Hematopoietic multipotent progenitor cell treated with erythropoietin and hydrocortisone succinate and interleukin-3 and kit ligand, for 8 days (in vitro differentiated cells): ENCODE measurements around the gene UGT1A10.
A peak's percentile ranks its signal among the peaks of the same experiment; 100 is the strongest.

ENCODE experiments used
- DNase-seq: peaks from one replicate; pipeline ENCODE4 v3.0.0-alpha.2; 2015

UGT1A10 gene

GRCh38 chr2:233789554-233789953 is 153.3 kb downstream of the UGT1A10 start:
- no peak for DNase-seq

GRCh38 chr2:233791151-233791882 is 155.1 kb downstream of the UGT1A10 start:
- DNase-seq, result no peak

DNA sequence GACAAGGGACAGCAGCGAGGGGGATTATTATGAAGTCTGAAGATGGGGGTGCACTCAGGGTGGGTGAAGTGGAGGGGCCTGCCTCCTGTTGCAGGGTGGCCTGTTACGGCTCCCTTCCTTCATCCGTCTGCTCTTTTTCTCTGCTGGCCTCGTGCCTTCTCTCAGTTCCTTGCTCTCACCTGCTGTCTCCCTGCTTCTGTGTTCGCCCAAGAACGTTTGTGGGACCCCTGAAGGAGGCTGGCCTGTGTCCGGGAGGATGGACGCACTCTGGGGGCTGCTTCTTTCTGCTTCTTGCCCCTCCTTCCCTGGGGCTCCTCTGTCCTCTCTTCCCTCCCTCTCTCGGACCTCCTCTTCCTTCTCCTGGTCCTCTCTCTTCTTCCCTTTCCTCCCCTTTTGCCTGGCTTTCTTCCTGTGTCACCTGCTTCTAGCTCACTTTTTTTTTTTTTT is 155.7 kb downstream of the UGT1A10 start:
- DNase-seq, result no peak

GRCh38 chr2:233792720-233793119 is 156.5 kb downstream of the UGT1A10 start:
- DNase-seq, result no peak

- DNase-seq, result no peak
Measured at GRCh38 chr2:233793465-233794127, 157.3 kb downstream of the UGT1A10 start.

DNA sequence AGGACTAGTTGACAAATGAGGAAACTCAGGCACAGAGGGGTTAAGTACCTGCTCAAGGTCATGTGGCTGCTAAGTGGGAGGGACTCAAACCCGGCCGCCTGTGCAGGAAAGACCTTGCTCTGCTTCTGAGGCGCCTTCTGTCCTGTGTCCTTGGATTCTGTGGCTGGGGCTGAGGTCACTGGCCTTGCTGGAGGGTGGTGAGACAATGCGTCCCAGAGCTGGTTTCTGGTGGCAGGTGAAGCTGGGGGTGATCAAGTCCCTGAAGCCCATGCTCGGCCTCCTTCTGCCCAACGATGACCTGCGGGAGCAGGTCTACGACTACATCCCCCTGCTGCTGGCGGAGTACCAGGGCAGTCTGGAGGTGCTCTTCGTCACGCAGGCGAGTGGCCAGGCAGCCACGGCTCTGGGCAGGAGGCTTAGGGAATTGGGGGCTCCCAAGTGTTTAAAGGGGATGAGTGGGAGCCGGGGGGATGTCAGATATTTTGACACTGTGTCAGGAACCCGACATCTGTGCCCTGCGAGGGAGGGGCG is 157.9 kb downstream of the UGT1A10 start:
- DNase-seq, result no peak

DNA sequence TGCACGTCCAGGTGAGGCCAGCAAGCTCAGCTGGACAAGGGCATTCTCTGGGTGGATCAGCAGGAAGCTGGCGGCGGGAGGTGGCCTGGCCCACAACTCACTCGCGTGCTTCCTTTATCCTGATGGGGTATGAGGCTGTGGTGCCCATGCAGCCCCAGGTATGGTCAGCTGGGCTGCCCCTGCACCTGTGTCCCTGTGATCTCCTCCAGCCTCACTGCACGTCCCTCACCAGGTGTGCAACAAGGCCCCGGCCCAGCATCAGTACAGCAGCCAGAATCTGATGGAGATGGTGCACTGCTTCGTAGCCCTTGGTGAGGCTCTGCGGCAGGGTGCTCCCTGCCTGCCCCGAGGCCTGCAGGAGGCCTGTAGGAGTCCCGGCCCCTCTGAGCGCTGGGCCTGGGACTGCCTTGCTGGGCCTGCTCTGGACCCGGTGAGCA is 159.5 kb downstream of the UGT1A10 start:
- DNase-seq, result no peak

GRCh38 chr2:233796254-233796653 is 160.0 kb downstream of the UGT1A10 start:
- peak; percentile 20 for DNase-seq

DNA sequence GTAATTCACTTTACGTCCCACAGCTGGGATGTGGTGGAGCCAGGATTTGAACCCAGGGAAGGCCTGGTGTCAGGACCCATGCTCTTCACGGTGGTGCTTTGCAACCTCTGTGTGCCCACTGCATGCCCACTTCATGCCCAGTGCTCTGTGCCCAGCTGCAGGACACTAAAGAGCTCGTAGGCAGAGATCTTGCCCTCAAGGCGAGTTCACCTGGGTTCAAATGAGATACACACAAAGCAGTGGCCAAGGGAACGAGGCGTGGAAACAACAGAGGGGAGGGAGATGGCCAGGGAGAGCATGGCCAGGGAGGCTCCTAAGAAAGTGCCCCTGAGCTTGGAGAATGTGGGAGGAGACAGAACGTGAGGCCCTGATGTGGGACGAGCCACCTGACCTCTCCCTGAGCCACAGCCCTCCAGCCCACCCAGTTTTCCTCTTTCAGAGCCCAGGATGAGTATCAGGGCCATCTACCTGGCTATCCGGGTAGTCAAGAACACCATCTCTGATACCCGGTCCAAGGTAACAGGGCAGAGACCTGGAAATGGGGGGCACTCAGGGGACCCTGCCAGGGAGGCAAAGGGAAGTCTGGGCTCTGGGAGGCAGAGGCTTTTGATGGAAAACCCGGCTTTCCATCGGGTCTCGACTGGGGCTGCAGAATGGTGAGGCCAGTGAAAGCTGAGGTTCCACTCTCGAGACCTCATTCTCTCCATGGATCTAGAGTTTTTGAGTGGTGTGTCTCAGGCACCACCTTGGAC is 162.3 kb downstream of the UGT1A10 start:
- no peak for DNase-seq

DNA sequence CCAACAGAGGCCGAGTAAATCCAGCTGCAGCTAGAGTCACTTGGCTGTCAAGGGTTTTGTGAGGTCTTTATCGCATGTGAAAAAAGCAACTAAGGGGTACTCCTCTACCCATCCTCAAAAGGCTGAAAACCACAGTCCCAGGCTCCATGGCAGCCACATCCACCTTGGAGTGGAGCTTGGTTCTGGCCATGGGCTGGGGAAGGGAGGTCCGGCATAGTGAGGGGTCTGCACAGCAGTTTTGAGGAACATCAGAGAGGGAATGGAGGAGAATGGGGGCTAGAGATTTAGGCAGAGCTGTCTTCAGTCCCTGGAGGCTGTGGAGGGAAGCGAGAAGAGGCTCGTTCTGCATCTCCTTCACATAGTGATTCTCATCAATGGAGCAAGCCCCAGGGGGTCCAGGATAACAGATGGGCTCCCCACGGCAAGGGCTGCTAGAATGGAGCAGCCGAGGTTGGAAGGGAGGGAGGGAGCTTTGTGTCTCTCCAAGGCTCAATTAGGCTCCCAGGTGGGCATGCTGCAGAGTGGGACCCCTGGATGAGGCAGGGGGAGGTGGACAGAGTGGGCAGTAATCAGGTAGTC is 162.9 kb downstream of the UGT1A10 start:
- no peak for DNase-seq

GRCh38 chr2:233799716-233800115 is 163.5 kb downstream of the UGT1A10 start:
- DNase-seq, result no peak

- no peak for DNase-seq
Measured at GRCh38 chr2:233800208-233800607, 164.0 kb downstream of the UGT1A10 start.

DNA sequence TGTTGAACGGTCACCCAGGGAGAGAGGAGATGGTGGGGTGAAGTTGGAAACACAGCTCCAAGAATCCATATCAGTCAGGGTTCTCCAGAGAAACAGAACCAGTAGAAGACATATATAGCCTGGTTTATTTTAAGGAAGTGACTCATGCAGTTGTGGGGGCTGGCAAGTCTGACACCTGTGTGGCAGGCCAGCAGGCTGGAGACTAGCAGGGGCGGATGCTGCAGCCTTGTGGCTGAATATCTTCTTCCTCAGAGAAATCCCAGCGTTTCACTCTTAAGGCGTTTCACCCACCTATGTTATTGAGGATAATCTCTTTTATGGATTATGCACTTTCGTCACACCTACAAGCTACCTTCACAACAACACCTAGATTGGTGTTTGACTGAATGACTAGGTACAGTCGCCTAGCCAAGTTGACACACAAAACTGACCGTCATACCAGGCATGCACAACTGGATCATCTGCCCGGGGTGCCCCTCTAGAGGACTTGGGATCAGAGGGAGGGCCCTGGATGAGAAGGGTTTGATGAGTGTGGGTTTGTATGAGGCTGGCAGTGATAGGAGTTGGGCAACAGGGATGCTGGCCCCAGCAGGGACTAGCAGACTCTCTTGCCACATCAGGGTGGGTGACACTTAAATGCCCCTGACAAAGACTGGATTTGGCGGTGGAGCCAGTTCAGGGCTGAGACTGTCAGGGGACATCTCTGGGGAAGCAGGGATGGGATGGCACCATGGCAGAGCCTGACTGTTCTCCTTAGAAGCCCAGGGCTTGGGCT is 165.3 kb downstream of the UGT1A10 start:
- no peak for DNase-seq

DNA sequence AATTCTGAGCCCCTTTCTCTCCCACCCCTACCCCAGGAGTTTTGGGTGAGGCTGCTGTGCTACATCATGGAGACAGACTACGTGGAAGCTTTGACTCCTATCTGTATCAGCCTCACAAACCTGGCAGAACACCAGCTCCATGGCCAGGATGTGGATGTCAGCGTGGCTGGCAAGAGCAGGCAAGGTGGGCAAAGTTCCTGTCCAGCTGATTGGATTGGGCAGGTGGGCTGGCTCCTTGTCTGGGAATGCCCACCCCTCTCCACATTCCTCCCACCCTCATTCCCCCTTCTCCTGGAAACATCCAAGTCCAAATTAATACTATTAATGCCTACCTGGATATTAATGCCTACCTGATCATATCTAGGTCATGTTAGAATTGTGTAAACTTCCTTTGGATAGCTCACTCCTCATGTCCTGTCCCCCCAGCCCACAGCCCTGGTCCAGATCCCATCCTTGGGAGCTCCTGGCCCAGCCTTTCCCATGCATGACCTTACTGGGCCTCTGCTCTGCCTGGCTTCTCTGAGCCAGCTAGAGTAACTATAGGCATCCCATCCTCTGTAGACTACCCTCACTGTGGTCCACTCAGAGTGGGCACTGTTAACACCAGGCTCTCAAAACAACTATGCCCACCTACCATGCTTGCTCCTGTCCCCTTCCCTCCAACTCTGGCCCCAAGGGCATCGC is 166.0 kb downstream of the UGT1A10 start:
- no peak for DNase-seq

GRCh38 chr2:233803292-233803911 is 167.2 kb downstream of the UGT1A10 start:
- DNase-seq, result no peak

- no peak for DNase-seq
Measured at GRCh38 chr2:233803994-233804393, 167.7 kb downstream of the UGT1A10 start.

GRCh38 chr2:233807215-233807865 is 171.1 kb downstream of the UGT1A10 start:
- DNase-seq, result no peak

- no peak for DNase-seq
Measured at GRCh38 chr2:233807966-233808935, 172.0 kb downstream of the UGT1A10 start.

- no peak for DNase-seq
Measured at GRCh38 chr2:233810385-233810784, 174.1 kb downstream of the UGT1A10 start.
